GM20431 (cell line): Measurements from ENCODE around the gene ATP2A1.
"Not testable (repeated sequence)": the region's sequence is repeated elsewhere in the genome, so short reads cannot be mapped to it uniquely, and the experiment has no call there.

Experiments
- in situ Hi-C: fragments of 300-500 bp; cut with MseI, MboI; formaldehyde crosslinking; loops from one replicate; pipeline ENCODE4 v1.15.0; 2020; ENCODE audit warnings: low sequenced_read_pairs; ENCODE audit not compliant: unreplicated experiment

The ATP2A1 gene

GRCh38 chr16:28927815-28928214 is 49.5 kb downstream of the ATP2A1 start:
- in situ Hi-C loops, result loop anchor here (10.0 kb wide), 1 partner anchor 53 kb away; the partner anchor contains the start of gene ATP2A1

DNA sequence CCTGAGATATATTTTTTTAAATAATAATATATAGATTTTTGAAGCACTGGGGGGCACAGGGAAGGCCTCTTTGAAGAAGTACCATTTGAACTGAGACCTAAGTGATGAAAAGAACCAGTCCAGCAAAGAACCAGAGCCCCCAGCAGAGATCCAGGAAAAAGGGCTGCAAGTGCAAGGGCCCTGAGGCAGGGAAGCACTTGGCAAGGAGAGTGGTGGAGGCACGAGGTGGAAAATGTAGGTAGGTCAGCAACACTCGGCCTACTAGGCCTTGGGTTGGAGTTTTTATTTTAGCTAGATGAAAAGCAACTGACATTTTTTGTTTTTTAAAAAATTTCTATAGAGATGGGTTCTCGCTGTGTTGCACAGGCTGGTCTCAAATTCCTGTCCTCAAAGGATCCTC is 51.9 kb downstream of the ATP2A1 start:
- in situ Hi-C loops, result no loop called here

- in situ Hi-C loops, result no loop called here
Observed at GRCh38 chr16:28930652-28931051, 52.4 kb downstream of the ATP2A1 start.

DNA sequence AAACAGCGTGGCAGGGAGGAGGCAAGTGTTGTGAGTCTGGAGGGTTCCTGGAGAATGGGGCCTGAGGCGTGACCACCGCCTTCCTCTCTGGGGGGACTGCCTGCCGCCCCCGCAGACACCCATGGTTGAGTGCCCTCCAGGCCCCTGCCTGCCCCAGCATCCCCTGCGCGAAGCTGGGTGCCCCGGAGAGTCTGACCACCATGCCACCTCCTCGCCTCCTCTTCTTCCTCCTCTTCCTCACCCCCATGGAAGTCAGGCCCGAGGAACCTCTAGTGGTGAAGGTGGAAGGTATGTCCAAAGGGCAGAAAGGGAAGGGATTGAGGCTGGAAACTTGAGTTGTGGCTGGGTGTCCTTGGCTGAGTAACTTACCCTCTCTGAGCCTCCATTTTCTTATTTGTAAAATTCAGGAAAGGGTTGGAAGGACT is 53.5 kb downstream of the ATP2A1 start, which contains the start of gene CD19:
CD19 (plus strand) TSS at position 171 of the 425 bp plus-strand sequence; CDS start at position 201, 30 bp downstream.
- in situ Hi-C loops, result no loop called here

- in situ Hi-C loops, result no loop called here
Observed at GRCh38 chr16:28932339-28933141, 54.3 kb downstream of the ATP2A1 start.

- in situ Hi-C loops, result no loop called here
Observed at GRCh38 chr16:28933171-28933570, 54.9 kb downstream of the ATP2A1 start.

DNA sequence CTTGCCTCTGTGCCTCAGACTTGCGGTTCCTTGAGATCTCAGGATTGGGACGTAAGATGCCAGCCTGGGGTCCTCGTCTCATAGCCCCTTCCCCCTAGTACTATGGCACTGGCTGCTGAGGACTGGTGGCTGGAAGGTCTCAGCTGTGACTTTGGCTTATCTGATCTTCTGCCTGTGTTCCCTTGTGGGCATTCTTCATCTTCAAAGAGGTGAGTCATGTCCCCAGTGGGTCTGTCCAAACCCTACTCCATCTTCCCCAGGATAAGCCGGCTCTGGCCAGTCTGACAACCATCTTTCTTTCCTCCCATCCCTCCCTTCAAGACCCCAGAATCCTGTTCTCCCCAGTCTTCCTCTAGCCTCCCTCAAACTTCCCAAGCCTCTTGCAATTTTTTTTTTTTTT is 57.1 kb downstream of the ATP2A1 start:
- in situ Hi-C loops, result no loop called here

DNA sequence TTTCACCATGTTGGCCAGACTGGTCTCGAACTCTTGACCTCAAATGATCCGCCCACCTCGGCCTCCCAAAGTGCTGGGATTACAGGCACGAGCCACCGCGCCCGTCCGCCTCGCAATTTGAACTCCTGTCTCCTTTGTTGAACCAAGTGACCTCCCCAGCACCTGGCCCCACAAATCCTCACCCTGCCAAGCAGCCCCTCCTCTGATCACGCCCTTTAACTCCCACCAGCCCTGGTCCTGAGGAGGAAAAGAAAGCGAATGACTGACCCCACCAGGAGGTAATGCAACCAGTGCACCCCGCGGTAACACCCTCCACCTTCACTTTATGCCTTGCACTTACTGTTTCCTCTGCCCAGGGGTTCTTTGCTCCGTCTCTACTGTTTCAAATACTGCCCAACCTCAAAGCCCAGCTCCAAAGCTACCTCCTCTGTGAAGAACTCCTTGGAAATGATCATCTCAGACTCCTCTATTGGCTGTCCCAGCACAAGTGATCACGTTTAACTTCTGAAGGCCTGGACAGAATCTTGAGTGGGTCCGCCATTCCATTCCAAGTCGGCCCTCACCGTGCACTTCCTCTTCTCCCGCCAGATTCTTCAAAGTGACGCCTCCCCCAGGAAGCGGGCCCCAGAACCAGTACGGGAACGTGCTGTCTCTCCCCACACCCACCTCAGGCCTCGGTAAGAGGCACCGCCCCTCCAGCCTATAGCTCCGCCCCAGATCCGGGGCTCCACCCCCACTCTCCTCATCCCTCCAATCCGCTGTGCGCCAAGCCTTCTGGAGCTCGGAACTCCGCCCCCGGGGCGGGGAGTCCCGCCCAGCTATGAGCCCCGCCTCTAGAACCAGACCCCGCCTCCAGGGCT is 57.9 kb downstream of the ATP2A1 start:
- in situ Hi-C loops, result no loop called here

DNA sequence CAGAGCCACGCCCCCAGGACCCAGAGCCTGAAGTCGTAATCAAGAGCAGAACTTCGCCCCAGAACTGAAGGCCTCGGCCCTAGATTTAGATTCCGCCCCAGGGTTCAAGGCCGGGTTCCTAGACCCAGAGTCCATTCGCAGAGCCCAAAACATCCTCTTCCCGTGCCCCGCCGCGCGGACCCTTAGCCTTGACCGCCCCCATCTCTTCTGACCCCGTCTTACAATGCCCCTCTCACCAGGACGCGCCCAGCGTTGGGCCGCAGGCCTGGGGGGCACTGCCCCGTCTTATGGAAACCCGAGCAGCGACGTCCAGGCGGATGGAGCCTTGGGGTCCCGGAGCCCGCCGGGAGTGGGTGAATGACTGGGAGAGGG is 58.5 kb downstream of the ATP2A1 start:
- in situ Hi-C loops, result no loop called here

- in situ Hi-C loops, result no loop called here
Observed at GRCh38 chr16:28937222-28937876, 59.1 kb downstream of the ATP2A1 start.

DNA sequence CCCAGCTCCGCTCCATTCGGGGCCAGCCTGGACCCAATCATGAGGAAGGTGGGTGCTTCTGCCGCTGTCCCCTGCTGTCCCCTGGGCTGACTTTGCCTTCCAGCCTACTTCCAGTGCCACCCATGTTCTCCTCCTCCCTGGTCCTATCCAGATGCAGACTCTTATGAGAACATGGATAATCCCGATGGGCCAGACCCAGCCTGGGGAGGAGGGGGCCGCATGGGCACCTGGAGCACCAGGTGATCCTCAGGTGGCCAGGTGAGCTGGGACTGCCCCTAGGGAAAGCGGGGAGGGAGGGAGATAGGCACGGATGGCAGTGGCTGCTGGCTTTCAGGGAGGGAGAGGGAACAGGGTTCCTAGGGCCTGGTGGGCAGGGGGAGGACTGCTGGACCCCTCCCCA is 60.4 kb downstream of the ATP2A1 start:
- in situ Hi-C loops, result no loop called here

GRCh38 chr16:28939825-28940224 is 61.5 kb downstream of the ATP2A1 start:
- in situ Hi-C loops, result not testable (repeated sequence)

DNA sequence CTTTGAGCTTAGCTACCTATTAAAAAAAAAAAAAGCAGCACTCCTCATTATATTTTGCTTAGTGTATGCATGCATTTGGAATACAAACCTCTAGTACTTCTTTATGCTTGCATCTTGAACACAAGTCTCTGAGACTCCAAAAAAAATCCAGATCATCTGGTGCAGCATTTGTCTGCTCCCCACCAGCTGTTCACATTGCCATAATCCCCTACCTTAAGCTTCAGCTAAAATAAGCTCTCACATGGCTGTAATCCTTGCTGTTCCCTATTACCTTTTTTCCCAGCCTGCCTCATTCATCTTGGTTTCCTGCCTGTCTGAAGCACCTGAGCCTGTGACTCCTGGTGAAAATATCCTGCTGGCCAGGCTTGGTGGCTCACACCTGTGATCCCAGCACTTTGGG is 65.0 kb downstream of the ATP2A1 start:
- in situ Hi-C loops, result no loop called here

DNA sequence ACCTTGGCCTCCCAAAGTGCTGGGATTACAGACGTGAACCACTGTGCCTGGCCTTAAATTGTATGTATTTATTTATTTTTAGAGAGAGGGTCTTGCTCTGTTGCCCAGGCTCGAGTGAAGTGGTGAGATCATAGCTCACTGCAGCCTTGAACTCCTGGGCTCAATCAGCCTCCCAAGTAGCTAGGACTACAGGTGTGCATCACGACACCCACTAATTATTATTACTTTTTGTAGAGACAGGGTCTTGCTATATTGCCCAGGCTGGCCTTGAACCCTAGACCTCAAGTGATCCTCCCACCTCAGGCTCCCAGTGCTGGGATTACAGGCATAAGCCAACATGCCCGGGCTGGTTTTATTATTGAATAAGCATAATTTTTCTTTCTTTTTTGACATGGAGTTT is 68.4 kb downstream of the ATP2A1 start:
- in situ Hi-C loops, result no loop called here

DNA sequence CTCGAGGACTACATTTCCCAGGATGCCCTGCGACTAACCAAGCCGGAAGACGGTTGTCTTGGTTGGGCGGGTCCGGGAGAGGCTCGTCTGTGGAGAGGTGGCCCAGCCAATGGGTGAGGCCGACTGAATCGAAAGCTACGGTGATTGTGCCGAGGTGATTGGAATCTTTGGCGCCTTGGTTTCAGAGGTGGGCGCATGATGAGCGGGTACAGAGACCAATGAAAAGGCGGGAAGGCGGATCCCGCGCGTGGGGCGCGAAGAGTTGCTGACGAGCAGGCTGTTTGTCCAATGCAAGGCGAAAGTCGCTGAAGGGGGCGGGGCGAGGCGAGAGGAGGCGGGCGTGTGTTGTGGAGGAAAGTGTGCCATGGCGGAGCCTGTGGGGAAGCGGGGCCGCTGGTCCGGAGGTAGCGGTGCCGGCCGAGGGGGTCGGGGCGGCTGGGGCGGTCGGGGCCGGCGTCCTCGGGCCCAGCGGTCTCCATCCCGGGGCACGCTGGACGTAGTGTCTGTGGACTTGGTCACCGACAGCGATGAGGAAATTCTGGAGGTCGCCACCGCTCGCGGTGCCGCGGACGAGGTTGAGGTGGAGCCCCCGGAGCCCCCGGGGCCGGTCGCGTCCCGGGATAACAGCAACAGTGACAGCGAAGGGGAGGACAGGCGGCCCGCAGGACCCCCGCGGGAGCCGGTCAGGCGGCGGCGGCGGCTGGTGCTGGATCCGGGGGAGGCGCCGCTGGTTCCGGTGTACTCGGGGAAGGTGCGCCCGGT is 72.5 kb downstream of the ATP2A1 start, which contains the start of gene NFATC2IP:
NFATC2IP (plus strand) TSS at position 290 of the 762 bp plus-strand sequence; CDS start at position 365, 75 bp downstream.
- in situ Hi-C loops, result no loop called here

DNA sequence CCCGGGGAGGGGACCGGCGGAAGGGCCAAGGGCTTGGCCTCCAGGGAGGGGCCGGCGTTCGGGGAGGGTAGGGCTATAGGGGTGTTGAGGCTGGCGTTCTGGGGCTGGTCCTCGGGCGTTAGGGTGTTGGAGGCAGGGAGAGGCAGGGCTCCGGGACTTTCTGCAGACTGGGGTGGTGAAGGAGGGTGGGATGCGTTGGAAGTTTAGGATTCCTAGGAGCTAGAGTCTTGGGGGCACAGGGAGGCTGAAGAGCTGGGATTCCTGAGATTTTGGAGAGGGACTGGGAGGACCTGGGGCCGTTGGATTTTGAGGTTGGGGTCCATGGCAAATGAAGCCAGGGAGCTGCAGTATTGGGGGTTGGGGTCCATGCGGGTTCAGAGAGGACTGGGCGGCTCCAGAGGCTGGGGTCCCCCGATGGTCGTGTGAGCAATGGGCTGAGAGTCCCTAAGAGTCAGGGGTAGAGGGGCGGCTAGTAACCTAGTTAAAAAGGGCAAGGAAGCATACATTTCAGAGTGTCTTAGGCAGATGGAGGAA is 73.2 kb downstream of the ATP2A1 start:
- in situ Hi-C loops, result no loop called here
